ENCODE data around the gene FAM124A.

- TF ChIP-seq CTCF (IDR thresholded peaks at IDR 0.05 in 2 of 3, conservative IDR thresholded peaks at IDR 0.05 in 1 of 3; ENCODE audit: borderline replicate concordance in 1 of 3, insufficient read depth in 1 of 3, low read depth in 2 of 3, low read length in 2 of 3) (no peak), SIN3A (IDR thresholded peaks at IDR 0.05; ENCODE audit: low read depth) (no peak), RAD21 (IDR thresholded peaks at IDR 0.05; ENCODE audit: low read depth) (no peak)
These were observed 38.0 kb downstream of the FAM124A start for GRCh38 chr13:51260154-51260553.
